Astrocyte (in vitro differentiated cells and primary cell): Measurements from ENCODE around the gene CLCN6. TPM values are rescaled to one million over a fixed set of nuclear protein-coding genes. Genes with fewer than 3 reads are reported as not detected.

Experiments used
- DNase-seq: peaks from one replicate; pipeline ENCODE4 v3.0.0-alpha.2; 2010; ENCODE audit warnings: low read depth
- FAIRE-seq: peaks from 2 replicates; lab custom pipeline; 2011; peaks lifted over from hg19 to GRCh38; lab: Jason Lieb, UNC
- H2AFZ ChIP-seq: 2 replicates; pipeline ENCODE4 v1.6.0; 2012; ENCODE audit warnings: low read depth, low read length, inconsistent platforms
- H3K27ac ChIP-seq: 2 replicates; pipeline ENCODE4 v1.5.1; 2011; ENCODE audit warnings: low read depth, low read length, inconsistent platforms
- H3K27me3 ChIP-seq: 2 replicates; pipeline ENCODE4 v1.6.0; 2011; ENCODE audit warnings: low read length, inconsistent platforms; ENCODE audit not compliant: insufficient read depth
- H3K36me3 ChIP-seq: 2 replicates; pipeline ENCODE4 v1.5.1; 2011; ENCODE audit warnings: low read length, inconsistent platforms; ENCODE audit not compliant: insufficient read depth
- H3K4me1 ChIP-seq: 2 replicates; pipeline ENCODE4 v1.5.1; 2011; ENCODE audit warnings: low read length, inconsistent platforms; ENCODE audit not compliant: insufficient read depth
- H3K4me2 ChIP-seq: 2 replicates; pipeline ENCODE4 v1.6.0; 2012; ENCODE audit warnings: low read length, inconsistent platforms
- H3K4me3 ChIP-seq: 2 replicates; pipeline ENCODE4 v1.5.1; 2011; ENCODE audit warnings: low read depth, mild to moderate bottlenecking, low read length, inconsistent platforms; ENCODE audit not compliant: insufficient read depth
- H3K79me2 ChIP-seq: 2 replicates; pipeline ENCODE4 v1.6.0; 2012; ENCODE audit warnings: mild to moderate bottlenecking, low read length, inconsistent platforms; ENCODE audit not compliant: insufficient read depth
- H3K9ac ChIP-seq: 2 replicates; pipeline ENCODE4 v1.6.0; 2012; ENCODE audit warnings: mild to moderate bottlenecking, low read length, inconsistent platforms
- H3K9me3 ChIP-seq: 2 replicates; pipeline ENCODE4 v1.5.1; 2012; ENCODE audit warnings: low read depth, mild to moderate bottlenecking, low read length, inconsistent platforms; ENCODE audit not compliant: insufficient read depth
- H4K20me1 ChIP-seq: 2 replicates; pipeline ENCODE4 v1.6.0; 2012; ENCODE audit warnings: low read length, inconsistent platforms; ENCODE audit not compliant: insufficient read depth
- H3K27ac Mint-ChIP-seq: one replicate; pipeline ENCODE4 v1.8.0; 2021; ENCODE audit warnings: mild to moderate bottlenecking, mixed read lengths; ENCODE audit not compliant: unreplicated experiment
- H3K27me3 Mint-ChIP-seq: one replicate; pipeline ENCODE4 v1.8.0; 2021; ENCODE audit warnings: low read depth, mixed read lengths; ENCODE audit not compliant: unreplicated experiment
- H3K36me3 Mint-ChIP-seq: one replicate; pipeline ENCODE4 v1.8.0; 2021; ENCODE audit warnings: low read depth, mixed read lengths; ENCODE audit not compliant: unreplicated experiment
- H3K4me1 Mint-ChIP-seq: one replicate; pipeline ENCODE4 v1.8.0; 2021; ENCODE audit warnings: low read depth, mixed read lengths; ENCODE audit not compliant: unreplicated experiment
- H3K4me3 Mint-ChIP-seq: one replicate; pipeline ENCODE4 v1.8.0; 2021; ENCODE audit warnings: mild to moderate bottlenecking, moderate library complexity, mixed read lengths; ENCODE audit not compliant: unreplicated experiment
- H3K9me3 Mint-ChIP-seq: one replicate; pipeline ENCODE4 v1.8.0; 2021; ENCODE audit warnings: mild to moderate bottlenecking, mixed read lengths; ENCODE audit not compliant: unreplicated experiment
- CTCF ChIP-seq: IDR thresholded peaks from 2 replicates; pipeline ENCODE4 v1.5.1; 2011; ENCODE audit warnings: low read depth, mild to moderate bottlenecking, inconsistent platforms, low read length, moderate library complexity; ENCODE audit not compliant: insufficient read depth
- EZH2 ChIP-seq: IDR thresholded peaks from 2 replicates; pipeline ENCODE4 v1.6.1; 2012; ENCODE audit warnings: mild to moderate bottlenecking, low read length, inconsistent platforms; ENCODE audit not compliant: insufficient read depth
- total RNA-seq: library from RNA; stranded (reverse); gene quantifications from 2 replicates; pipeline ENCODE4 v1.2.1, GENCODE V29; 2021

CLCN6 gene
- total RNA-seq, 1 donor from 2014 or later: 22.4 TPM

- TF ChIP-seq CTCF (no peak), EZH2 (no peak)
- peaks cover 45% of the 10 kb centered on the region for H3K36me3 ChIP-seq
- H3K4me1 ChIP-seq: no peaks in the 10 kb centered on the region
Measured at GRCh38 chr1:11837767-11838348, 31.9 kb downstream of the CLCN6 start.

GRCh38 chr1:11838349-11839272 is 32.6 kb downstream of the CLCN6 start:
- Histone ChIP-seq H3K27ac (no peak overlapping the region), H3K9me3 (no peaks in the 10 kb centered on the region), H3K27me3 (no peaks in the 10 kb centered on the region), H3K9ac (no peak overlapping the region), H3K4me1 (no peaks in the 10 kb centered on the region), H3K36me3 (peaks cover 38% of the 10 kb centered on the region), H3K4me3 (no peak overlapping the region), H3K4me2 (no peak overlapping the region), H4K20me1 (peaks cover 68% of the 10 kb centered on the region), H3K79me2 (no peaks in the 10 kb centered on the region), H2AFZ (no peak overlapping the region)
- FAIRE-seq (no peak), DNase-seq (no peak)
- peak overlapping the region; percentile 34 for H3K27ac Mint-ChIP-seq
- TF ChIP-seq EZH2 (no peak), CTCF (peak; percentile 93)
- H3K4me3 Mint-ChIP-seq: no peak overlapping the region
- no peaks in the 10 kb centered on the region for H3K27me3 Mint-ChIP-seq
- H3K4me1 Mint-ChIP-seq: peaks cover 10% of the 10 kb centered on the region
- no peaks in the 10 kb centered on the region for H3K9me3 Mint-ChIP-seq
- H3K36me3 Mint-ChIP-seq: peaks cover 20% of the 10 kb centered on the region

More at GRCh38 chr1:11837767-11838348, 31.9 kb downstream of the CLCN6 start:
- Mint-ChIP-seq H3K27ac (no peak overlapping the region), H3K36me3 (peaks cover 20% of the 10 kb centered on the region), H3K27me3 (no peaks in the 10 kb centered on the region), H3K4me3 (no peak overlapping the region), H3K9me3 (no peaks in the 10 kb centered on the region), H3K4me1 (peaks cover 10% of the 10 kb centered on the region)
- no peak overlapping the region for H3K27ac ChIP-seq
- H2AFZ ChIP-seq: no peak overlapping the region
- no peaks in the 10 kb centered on the region for H3K27me3 ChIP-seq
- H3K9ac ChIP-seq: no peak overlapping the region
- no peak overlapping the region for H3K4me2 ChIP-seq
- no peaks in the 10 kb centered on the region for H3K9me3 ChIP-seq
- H3K4me3 ChIP-seq: no peak overlapping the region
- no peak for FAIRE-seq
- H3K79me2 ChIP-seq: no peaks in the 10 kb centered on the region
- peaks cover 72% of the 10 kb centered on the region for H4K20me1 ChIP-seq
- no peak for DNase-seq
